ENCODE measurements around the gene ACTRT3. TPM values are rescaled to one million over a fixed set of nuclear protein-coding genes. Genes with fewer than 3 reads are reported as not detected.

The ACTRT3 gene
- total RNA-seq, 1 donor from 2014 or later, result 1.7 TPM

GRCh38 chr3:169812332-169813235 lies 43.2 kb upstream of the ACTRT3 start, which contains the start of the genes LRRC34 and LRRIQ4:
Gene LRRC34, minus strand, starts transcription at chr3:169812904. Its CDS starts 356 bp downstream, at chr3:169812548.
Gene LRRIQ4, plus strand, starts transcription at chr3:169812870. Its CDS starts 9,052 bp downstream, at chr3:169821922.
- Histone ChIP-seq H3K27ac (peak within 1 kb of the TSS; percentile 62), H3K9me3 (no peaks in the 10 kb centered on the region), H3K27me3 (no peaks in the 10 kb centered on the region), H3K36me3 (no peaks in the 10 kb centered on the region), H3K4me3 (peak within 1 kb of the TSS; percentile 57 to 79), H3K4me1 (peaks cover 10% of the 10 kb centered on the region)
- no peak for TF ChIP-seq CTCF (IDR thresholded peaks at IDR 0.05)
- TF ChIP-seq POLR2AphosphoS5 (IDR thresholded peaks at IDR 0.05; ENCODE audit: insufficient read depth in 1 of 2, low read depth in 1 of 2), result peak in 1 of 2 donors; percentile 54
- no peak for TF ChIP-seq POLR2A (IDR thresholded peaks at IDR 0.05)
- no peak for DNase-seq (ENCODE audit: extremely low spot score in 2 of 2)
- intact Hi-C loops (cut with DNase I), result no loop called here

- no peak for TF ChIP-seq POLR2A (IDR thresholded peaks at IDR 0.05)
- no peak for TF ChIP-seq CTCF (IDR thresholded peaks at IDR 0.05)
- no peak for TF ChIP-seq POLR2AphosphoS5 (IDR thresholded peaks at IDR 0.05; ENCODE audit: insufficient read depth in 1 of 2, low read depth in 1 of 2)
- intact Hi-C loops (cut with DNase I), result no loop called here
- Histone ChIP-seq H3K9me3 (no peaks in the 10 kb centered on the region), H3K4me1 (peaks cover 10% of the 10 kb centered on the region), H3K36me3 (no peaks in the 10 kb centered on the region), H3K27ac (peak overlapping the region; percentile 62), H3K4me3 (peak overlapping the region; percentile 57 to 79), H3K27me3 (no peaks in the 10 kb centered on the region)
- no peak for DNase-seq (ENCODE audit: extremely low spot score in 2 of 2)
Observed at GRCh38 chr3:169811631-169812331, 42.4 kb upstream of the ACTRT3 start.

- H3K27ac ChIP-seq, result no peak overlapping the region
- H3K4me3 ChIP-seq, result no peak overlapping the region
- intact Hi-C loops (cut with DNase I), result no loop called here
- peaks cover 10% of the 10 kb centered on the region for H3K4me1 ChIP-seq
- H3K27me3 ChIP-seq, result no peaks in the 10 kb centered on the region
- no peaks in the 10 kb centered on the region for H3K9me3 ChIP-seq
- H3K36me3 ChIP-seq, result no peaks in the 10 kb centered on the region
- TF ChIP-seq POLR2A (IDR thresholded peaks at IDR 0.05), result no peak
- TF ChIP-seq CTCF (IDR thresholded peaks at IDR 0.05), result no peak
- no peak for TF ChIP-seq POLR2AphosphoS5 (IDR thresholded peaks at IDR 0.05; ENCODE audit: insufficient read depth in 1 of 2, low read depth in 1 of 2)
- DNase-seq (ENCODE audit: extremely low spot score in 2 of 2), result no peak
Observed at GRCh38 chr3:169809230-169809795, 40.0 kb upstream of the ACTRT3 start.

- intact Hi-C loops (cut with DNase I), result no loop called here
- no peak for TF ChIP-seq POLR2AphosphoS5 (IDR thresholded peaks at IDR 0.05; ENCODE audit: insufficient read depth in 1 of 2, low read depth in 1 of 2)
- no peak for TF ChIP-seq POLR2A (IDR thresholded peaks at IDR 0.05)
- no peak for TF ChIP-seq CTCF (IDR thresholded peaks at IDR 0.05)
- no peak overlapping the region for H3K4me3 ChIP-seq
- no peak for DNase-seq (ENCODE audit: extremely low spot score in 2 of 2)
- H3K9me3 ChIP-seq, result no peaks in the 10 kb centered on the region
- no peaks in the 10 kb centered on the region for H3K27me3 ChIP-seq
- no peaks in the 10 kb centered on the region for H3K4me1 ChIP-seq
- no peak overlapping the region for H3K27ac ChIP-seq
- H3K36me3 ChIP-seq, result peaks cover 0 to 7% of the 10 kb centered on the region in 2 donors
Observed at GRCh38 chr3:169804681-169805080, 35.3 kb upstream of the ACTRT3 start.
